Nephron progenitor cell (in vitro differentiated cells): Measurements from ENCODE around the gene CIB2.

Experiments
- DNase-seq: peaks from one replicate; pipeline ENCODE4 v3.0.0; 2021
- H3K27ac Mint-ChIP-seq: 2 replicates; pipeline ENCODE4 v1.8.0; 2021; ENCODE audit warnings: mild to moderate bottlenecking, moderate library complexity, mixed read lengths
- H3K27me3 Mint-ChIP-seq: 2 replicates; pipeline ENCODE4 v1.8.0; 2021; ENCODE audit warnings: mild to moderate bottlenecking, low read depth, mixed read lengths; ENCODE audit not compliant: poor library complexity
- H3K36me3 Mint-ChIP-seq: 2 replicates; pipeline ENCODE4 v1.8.0; 2021; ENCODE audit warnings: low read depth, mixed read lengths
- H3K4me1 Mint-ChIP-seq: 2 replicates; pipeline ENCODE4 v1.8.0; 2021; ENCODE audit warnings: mixed read lengths
- H3K4me3 Mint-ChIP-seq: 2 replicates; pipeline ENCODE4 v1.8.0; 2021; ENCODE audit warnings: mild to moderate bottlenecking, moderate library complexity, mixed read lengths
- H3K9me3 Mint-ChIP-seq: 2 replicates; pipeline ENCODE4 v1.8.0; 2021; ENCODE audit warnings: mild to moderate bottlenecking, moderate library complexity, mixed read lengths
- TF ChIP-seq, protein P1 (sequence below): fragments of 200-600 bp; sonication (generic); IDR thresholded peaks from 2 replicates; pipeline ENCODE4 v1.5.0; 2021; ENCODE audit warnings: antibody characterized with exemption

Gene CIB2

DNA sequence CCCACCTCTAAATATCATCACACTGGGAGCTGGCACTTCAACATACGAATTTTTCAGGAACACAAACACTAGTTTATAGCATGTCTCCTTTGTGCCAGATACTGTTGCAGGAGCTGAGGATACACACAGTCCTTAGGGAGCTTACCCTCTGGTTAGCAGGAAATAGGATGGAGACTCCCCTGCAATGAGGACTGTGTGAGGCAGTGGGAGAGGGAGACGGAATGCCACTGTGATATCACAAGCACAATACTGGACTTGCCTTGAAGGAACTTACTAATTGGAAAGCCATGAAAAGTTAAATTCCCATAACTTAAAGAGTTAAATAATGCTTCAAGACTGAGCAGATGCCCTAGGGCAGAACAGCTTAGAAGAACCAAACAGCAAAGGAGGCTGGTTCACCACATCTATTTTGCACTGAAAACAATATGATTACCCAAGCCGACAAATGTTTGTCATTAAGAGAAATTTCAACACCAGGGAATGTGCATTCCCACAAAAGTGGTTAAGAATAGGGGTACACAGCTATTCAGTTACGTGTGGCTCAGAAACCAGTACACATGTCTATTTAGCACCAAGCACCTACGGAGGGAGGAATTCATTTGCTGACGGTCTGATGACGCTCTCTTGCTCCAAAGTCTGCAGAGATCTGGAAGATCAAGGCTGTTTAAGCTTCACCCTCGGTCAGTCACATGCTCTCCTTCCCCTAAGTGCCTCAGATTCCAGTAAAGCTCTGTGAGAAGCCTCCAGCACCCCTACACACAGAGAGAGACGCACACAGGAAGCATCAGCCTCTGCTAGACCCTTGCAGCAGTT lies 59.0 kb downstream of the CIB2 start:
- TF ChIP-seq, protein P1, sequence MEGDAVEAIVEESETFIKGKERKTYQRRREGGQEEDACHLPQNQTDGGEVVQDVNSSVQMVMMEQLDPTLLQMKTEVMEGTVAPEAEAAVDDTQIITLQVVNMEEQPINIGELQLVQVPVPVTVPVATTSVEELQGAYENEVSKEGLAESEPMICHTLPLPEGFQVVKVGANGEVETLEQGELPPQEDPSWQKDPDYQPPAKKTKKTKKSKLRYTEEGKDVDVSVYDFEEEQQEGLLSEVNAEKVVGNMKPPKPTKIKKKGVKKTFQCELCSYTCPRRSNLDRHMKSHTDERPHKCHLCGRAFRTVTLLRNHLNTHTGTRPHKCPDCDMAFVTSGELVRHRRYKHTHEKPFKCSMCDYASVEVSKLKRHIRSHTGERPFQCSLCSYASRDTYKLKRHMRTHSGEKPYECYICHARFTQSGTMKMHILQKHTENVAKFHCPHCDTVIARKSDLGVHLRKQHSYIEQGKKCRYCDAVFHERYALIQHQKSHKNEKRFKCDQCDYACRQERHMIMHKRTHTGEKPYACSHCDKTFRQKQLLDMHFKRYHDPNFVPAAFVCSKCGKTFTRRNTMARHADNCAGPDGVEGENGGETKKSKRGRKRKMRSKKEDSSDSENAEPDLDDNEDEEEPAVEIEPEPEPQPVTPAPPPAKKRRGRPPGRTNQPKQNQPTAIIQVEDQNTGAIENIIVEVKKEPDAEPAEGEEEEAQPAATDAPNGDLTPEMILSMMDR = no peak
- no peak overlapping the region for H3K4me3 Mint-ChIP-seq
- H3K4me1 Mint-ChIP-seq = peaks cover 66% of the 10 kb centered on the region
- DNase-seq = no peak
- H3K27me3 Mint-ChIP-seq = peaks cover 3% of the 10 kb centered on the region
- H3K36me3 Mint-ChIP-seq = no peaks in the 10 kb centered on the region
- peak overlapping the region; percentile 77 for H3K27ac Mint-ChIP-seq
- H3K9me3 Mint-ChIP-seq = no peaks in the 10 kb centered on the region

DNA sequence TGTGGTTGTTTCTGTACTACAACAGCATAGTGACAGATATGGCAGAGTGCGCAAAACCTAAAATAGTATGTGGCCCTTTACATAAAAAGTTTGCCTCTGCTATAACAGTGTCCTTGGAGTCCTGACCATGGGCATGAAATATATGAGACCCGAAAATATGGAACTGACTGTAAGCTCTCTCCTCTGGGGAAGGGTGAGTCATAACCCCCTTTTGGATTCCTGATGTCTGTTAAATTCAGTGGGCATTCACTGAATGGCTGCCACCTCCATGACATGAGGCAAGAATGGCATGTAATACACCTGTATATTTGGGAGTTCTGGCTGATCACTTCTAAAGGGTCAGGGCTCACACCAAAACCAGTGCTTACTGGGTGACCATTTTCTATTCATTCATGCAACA lies 59.9 kb downstream of the CIB2 start:
- no peak overlapping the region for H3K27ac Mint-ChIP-seq
- TF ChIP-seq, protein P1 = no peak
- H3K36me3 Mint-ChIP-seq = no peaks in the 10 kb centered on the region
- H3K27me3 Mint-ChIP-seq = peaks cover 3% of the 10 kb centered on the region
- peaks cover 69% of the 10 kb centered on the region for H3K4me1 Mint-ChIP-seq
- H3K9me3 Mint-ChIP-seq = no peaks in the 10 kb centered on the region
- no peak overlapping the region for H3K4me3 Mint-ChIP-seq
- no peak for DNase-seq

DNA sequence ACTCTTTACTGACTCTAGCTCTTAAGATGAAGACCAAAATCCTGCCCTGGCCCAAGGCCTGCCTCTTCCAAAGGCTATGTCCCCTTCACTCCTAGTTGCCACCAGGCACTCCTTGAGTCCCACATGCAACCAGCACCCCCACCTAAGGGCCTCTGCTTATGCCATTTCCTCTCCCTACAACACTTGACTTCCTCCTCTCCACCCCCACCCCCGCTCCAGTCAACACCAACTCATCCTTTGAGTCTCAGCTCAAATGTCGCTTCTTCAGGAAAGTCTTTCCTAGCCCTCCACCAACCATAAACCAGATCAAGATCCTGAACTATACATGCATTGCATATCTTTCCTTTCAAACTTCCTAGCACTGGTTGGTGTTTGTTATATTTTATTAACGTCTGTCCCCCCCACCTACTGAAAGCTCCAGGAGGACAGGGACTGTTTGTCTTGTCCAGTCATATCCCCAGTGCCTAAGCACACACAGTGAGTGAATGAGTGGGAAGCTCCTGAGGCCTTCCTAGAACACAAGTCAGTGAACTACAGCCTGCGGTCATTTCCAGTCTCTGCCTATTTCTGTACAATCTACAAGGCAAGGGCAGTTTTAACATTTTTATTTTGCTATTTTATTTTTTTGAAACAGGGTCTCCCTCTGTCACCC lies 61.1 kb downstream of the CIB2 start:
- Mint-ChIP-seq H3K4me1 (peaks cover 67% of the 10 kb centered on the region), H3K36me3 (no peaks in the 10 kb centered on the region), H3K9me3 (no peaks in the 10 kb centered on the region), H3K27me3 (peaks cover 3% of the 10 kb centered on the region), H3K4me3 (no peak overlapping the region), H3K27ac (peak overlapping the region; percentile 50)
- DNase-seq = no peak
- TF ChIP-seq, protein P1 = no peak

DNA sequence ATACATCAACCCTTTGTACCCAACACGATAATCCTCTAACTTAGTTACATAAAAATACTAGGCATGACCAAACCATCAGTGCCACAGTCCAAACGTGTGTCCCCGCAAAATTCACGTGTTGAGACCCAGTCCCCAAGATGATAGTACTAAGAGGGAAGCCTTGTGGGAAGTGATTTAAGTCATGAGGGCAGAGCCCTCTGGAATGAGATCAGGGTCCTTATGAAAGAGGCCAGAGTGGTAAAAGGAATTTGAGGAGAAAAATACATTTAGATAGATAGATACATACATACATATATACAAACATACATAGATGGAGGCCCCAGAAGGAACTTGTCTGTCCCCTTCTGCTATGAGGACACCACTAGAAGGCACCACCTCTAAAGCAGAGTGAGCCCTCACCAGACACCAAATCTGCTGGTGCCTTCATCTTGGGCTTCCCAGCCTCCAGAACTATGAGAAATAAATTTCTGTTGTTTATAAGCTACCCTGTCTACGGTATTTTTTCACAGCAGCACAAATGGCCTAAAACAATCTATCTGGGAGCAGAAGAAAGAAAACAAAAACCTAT lies 61.7 kb downstream of the CIB2 start:
- H3K4me1 Mint-ChIP-seq = peaks cover 67% of the 10 kb centered on the region
- no peak overlapping the region for H3K4me3 Mint-ChIP-seq
- peaks cover 3% of the 10 kb centered on the region for H3K27me3 Mint-ChIP-seq
- TF ChIP-seq, protein P1 = no peak
- no peaks in the 10 kb centered on the region for H3K9me3 Mint-ChIP-seq
- DNase-seq = no peak
- no peak overlapping the region for H3K27ac Mint-ChIP-seq
- H3K36me3 Mint-ChIP-seq = no peaks in the 10 kb centered on the region

DNA sequence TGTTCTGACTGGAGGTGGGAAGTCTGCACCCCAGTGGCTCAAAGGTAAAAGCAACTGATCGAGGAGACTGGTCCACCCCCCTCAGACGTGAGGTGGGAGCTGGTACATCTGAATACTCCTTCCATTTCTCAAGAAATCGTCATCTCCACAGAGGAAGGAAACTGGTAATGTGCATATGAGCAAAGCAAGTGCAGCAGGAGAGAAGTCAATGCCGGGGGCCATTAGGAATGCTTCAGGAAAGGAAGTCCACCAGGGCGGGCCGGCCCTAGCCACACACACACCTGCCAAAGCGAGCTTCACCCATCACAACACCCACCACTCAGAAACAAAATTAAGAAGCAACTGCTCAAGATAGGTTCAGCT lies 62.2 kb downstream of the CIB2 start:
- no peaks in the 10 kb centered on the region for H3K36me3 Mint-ChIP-seq
- no peak for DNase-seq
- H3K4me1 Mint-ChIP-seq = peaks cover 67% of the 10 kb centered on the region
- H3K9me3 Mint-ChIP-seq = no peaks in the 10 kb centered on the region
- H3K4me3 Mint-ChIP-seq = no peak overlapping the region
- H3K27me3 Mint-ChIP-seq = peaks cover 3% of the 10 kb centered on the region
- TF ChIP-seq, protein P1 = no peak
- no peak overlapping the region for H3K27ac Mint-ChIP-seq
